KMS-11 (cell line): ENCODE results near the gene ALKBH8.
"Not testable (repeated sequence)": the region's sequence is repeated elsewhere in the genome, so short reads cannot be mapped to it uniquely, and the experiment has no call there.

Source experiments
- H2AFZ ChIP-seq: fragments of 200-600 bp; sonication (generic); 2 replicates; pipeline ENCODE4 v1.6.1; 2016; ENCODE audit warnings: antibody characterized with exemption, mixed run types, low read depth
- H3K27ac ChIP-seq: fragments of 200-600 bp; sonication (generic); 2 replicates; pipeline ENCODE4 v1.6.1; 2016; ENCODE audit warnings: mild to moderate bottlenecking, mixed run types
- H3K27me3 ChIP-seq: fragments of 200-600 bp; sonication (generic); 2 replicates; pipeline ENCODE4 v1.6.1; 2017; ENCODE audit warnings: mild to moderate bottlenecking, low read depth, mixed run types, moderate library complexity; ENCODE audit not compliant: insufficient read depth
- H3K36me3 ChIP-seq: fragments of 200-600 bp; sonication (generic); 2 replicates; pipeline ENCODE4 v1.6.1; 2017; ENCODE audit warnings: mild to moderate bottlenecking, mixed run types; ENCODE audit not compliant: insufficient read depth
- H3K4me1 ChIP-seq: fragments of 200-600 bp; sonication (generic); 2 replicates; pipeline ENCODE4 v1.6.1; 2016; ENCODE audit warnings: mild to moderate bottlenecking, low read depth, mixed run types; ENCODE audit not compliant: poor library complexity, severe bottlenecking
- H3K4me2 ChIP-seq: fragments of 200-600 bp; sonication (generic); 2 replicates; pipeline ENCODE4 v1.7.0; 2016; ENCODE audit warnings: mild to moderate bottlenecking, mixed run types
- H3K4me3 ChIP-seq: fragments of 200-600 bp; sonication (generic); IDR thresholded peaks from 2 replicates; pipeline ENCODE4 v1.6.1; 2017; ENCODE audit warnings: low read depth, low read length, mixed read lengths; ENCODE audit not compliant: insufficient read depth
- H3K79me2 ChIP-seq: fragments of 200-600 bp; sonication (generic); 2 replicates; pipeline ENCODE4 v1.6.1; 2016; ENCODE audit warnings: low read depth, mixed run types; ENCODE audit not compliant: insufficient read depth
- H3K9ac ChIP-seq: fragments of 200-600 bp; sonication (generic); 2 replicates; pipeline ENCODE4 v1.6.1; 2016; ENCODE audit warnings: mild to moderate bottlenecking, mixed run types
- H4K20me1 ChIP-seq: fragments of 200-600 bp; sonication (generic); 2 replicates; pipeline ENCODE4 v1.6.1; 2016; ENCODE audit warnings: mild to moderate bottlenecking, mixed run types; ENCODE audit not compliant: insufficient read depth
- CTCF ChIP-seq: fragments of 200-600 bp; sonication (generic); conservative IDR thresholded peaks from 2 replicates; pipeline ENCODE4 v1.6.1; 2017; ENCODE audit warnings: low read depth, mild to moderate bottlenecking, antibody characterized with exemption, low read length, moderate library complexity, mixed read lengths

Gene ALKBH8

GRCh38 chr11:107577346-107577711, 11.8 kb upstream of the ALKBH8 start:
- H2AFZ ChIP-seq: no peak overlapping the region
- H3K27me3 ChIP-seq: no peaks in the 10 kb centered on the region
- TF ChIP-seq CTCF: no peak
- H4K20me1 ChIP-seq: no peaks in the 10 kb centered on the region
- H3K36me3 ChIP-seq: no peaks in the 10 kb centered on the region
- no peak overlapping the region for H3K9ac ChIP-seq
- H3K27ac ChIP-seq: no peak overlapping the region
- H3K4me1 ChIP-seq: peaks cover 9% of the 10 kb centered on the region
- no peak overlapping the region for H3K4me2 ChIP-seq
- H3K4me3 ChIP-seq: no peak overlapping the region
- H3K79me2 ChIP-seq: no peaks in the 10 kb centered on the region

GRCh38 chr11:107576497-107577345, 11.2 kb upstream of the ALKBH8 start:
- H3K9ac ChIP-seq, H3K79me2 ChIP-seq, H4K20me1 ChIP-seq, H3K36me3 ChIP-seq, H2AFZ ChIP-seq, H3K4me3 ChIP-seq, H3K4me1 ChIP-seq, H3K27ac ChIP-seq, H3K4me2 ChIP-seq, H3K27me3 ChIP-seq: not testable (repeated sequence)
- TF ChIP-seq CTCF: peak; percentile 67

- no peaks in the 10 kb centered on the region for H3K27me3 ChIP-seq
These were observed 7.9 kb upstream of the ALKBH8 start for GRCh38 chr11:107573438-107573837.

GRCh38 chr11:107570015-107570414, 4.5 kb upstream of the ALKBH8 start:
- H2AFZ ChIP-seq: no peak overlapping the region
- no peak overlapping the region for H3K4me3 ChIP-seq
- TF ChIP-seq CTCF: no peak
- H3K4me2 ChIP-seq: no peak overlapping the region
- no peaks in the 10 kb centered on the region for H3K36me3 ChIP-seq
- H3K4me1 ChIP-seq: no peaks in the 10 kb centered on the region
- H3K27ac ChIP-seq: no peak overlapping the region
- H3K27me3 ChIP-seq: no peaks in the 10 kb centered on the region
- no peaks in the 10 kb centered on the region; the same call in 1 of the 2 replicates for H3K79me2 ChIP-seq
- H3K9ac ChIP-seq: no peak overlapping the region
- H4K20me1 ChIP-seq: no peaks in the 10 kb centered on the region

More at GRCh38 chr11:107573438-107573837, 7.9 kb upstream of the ALKBH8 start:
- peaks cover 9% of the 10 kb centered on the region for H3K4me1 ChIP-seq
- no peaks in the 10 kb centered on the region for H3K79me2 ChIP-seq
- H3K9ac ChIP-seq: no peak overlapping the region
- H4K20me1 ChIP-seq: no peaks in the 10 kb centered on the region
- H2AFZ ChIP-seq: no peak overlapping the region
- no peak for TF ChIP-seq CTCF
- no peak overlapping the region for H3K4me2 ChIP-seq
- H3K4me3 ChIP-seq: no peak overlapping the region
- H3K36me3 ChIP-seq: no peaks in the 10 kb centered on the region
- H3K27ac ChIP-seq: no peak overlapping the region
